GM18519 (cell line): ENCODE results near the gene MAGI3.

Source experiments
- ATAC-seq: cut with Tn5 transposase; IDR thresholded peaks from one replicate; pipeline ENCODE4 v1.9.1; 2021; ENCODE audit warnings: mild to moderate bottlenecking, moderate library complexity; ENCODE audit not compliant: unreplicated experiment, low FRiP score

The MAGI3 gene

GRCh38 chr1:113641396-113641795 lies 251.1 kb downstream of the MAGI3 start:
- ATAC-seq, result no peak

- no peak for ATAC-seq
Observed at GRCh38 chr1:113647164-113647563, 256.8 kb downstream of the MAGI3 start.

- no peak for ATAC-seq
Observed at GRCh38 chr1:113648478-113648877, 258.2 kb downstream of the MAGI3 start.

GRCh38 chr1:113652771-113653170 lies 262.5 kb downstream of the MAGI3 start:
- ATAC-seq, result no peak

- ATAC-seq, result no peak
Observed at GRCh38 chr1:113653741-113654140, 263.4 kb downstream of the MAGI3 start.

- ATAC-seq, result no peak
Observed at GRCh38 chr1:113654883-113655282, 264.6 kb downstream of the MAGI3 start.

- no peak for ATAC-seq
Observed at GRCh38 chr1:113657126-113657525, 266.8 kb downstream of the MAGI3 start.

GRCh38 chr1:113657556-113658063 lies 267.3 kb downstream of the MAGI3 start:
- no peak for ATAC-seq

- ATAC-seq, result no peak
Observed at GRCh38 chr1:113659035-113659434, 268.7 kb downstream of the MAGI3 start.

GRCh38 chr1:113659556-113659955 lies 269.2 kb downstream of the MAGI3 start:
- no peak for ATAC-seq

- no peak for ATAC-seq
Observed at GRCh38 chr1:113660088-113660487, 269.8 kb downstream of the MAGI3 start.

GRCh38 chr1:113662101-113662500 lies 271.8 kb downstream of the MAGI3 start:
- ATAC-seq, result no peak

- no peak for ATAC-seq
Observed at GRCh38 chr1:113663165-113663951, 273.0 kb downstream of the MAGI3 start.

- ATAC-seq, result no peak
Observed at GRCh38 chr1:113665071-113665470, 274.8 kb downstream of the MAGI3 start.

GRCh38 chr1:113666126-113666525 lies 275.8 kb downstream of the MAGI3 start:
- ATAC-seq, result no peak

GRCh38 chr1:113669988-113670387 lies 279.7 kb downstream of the MAGI3 start:
- no peak for ATAC-seq

- ATAC-seq, result no peak
Observed at GRCh38 chr1:113670650-113671049, 280.3 kb downstream of the MAGI3 start.

- ATAC-seq, result no peak
Observed at GRCh38 chr1:113672491-113672890, 282.2 kb downstream of the MAGI3 start.

- ATAC-seq, result no peak
Observed at GRCh38 chr1:113674591-113674990, 284.3 kb downstream of the MAGI3 start.

- no peak for ATAC-seq
Observed at GRCh38 chr1:113675302-113675701, 285.0 kb downstream of the MAGI3 start.

GRCh38 chr1:113676524-113676923 lies 286.2 kb downstream of the MAGI3 start:
- no peak for ATAC-seq
